GM12878 (cell line): ENCODE measurements around the gene PSMG3.

Source experiments
- CTCF ChIP-seq, 3 experiments: IDR thresholded peaks in 2 of 3; conservative IDR thresholded peaks in 1 of 3; 2 replicates each; pipeline ENCODE4 v1.5.1; 2011; ENCODE audit warnings: low read depth in 3 of 3, low read length in 3 of 3, mild to moderate bottlenecking in 3 of 3, control low read depth in 2 of 3, moderate library complexity in 2 of 3, inconsistent platforms in 1 of 3, mixed read lengths in 1 of 3; ENCODE audit not compliant: control insufficient read depth in 2 of 3, insufficient read depth in 1 of 3; ENCODE audit errors: extremely low read depth in 1 of 3
- MYC ChIP-seq: IDR thresholded peaks from 2 replicates; pipeline ENCODE4 v1.6.1; 2011; ENCODE audit warnings: mild to moderate bottlenecking, low read length, moderate library complexity, inconsistent platforms; ENCODE audit not compliant: insufficient read depth, insufficient replicate concordance, insufficient read length, severe bottlenecking
- PAX5 ChIP-seq: IDR thresholded peaks from 2 replicates; pipeline ENCODE4 v1.6.1; 2011; ENCODE audit warnings: low read depth, low read length, borderline replicate concordance
- POLR2A ChIP-seq: IDR thresholded peaks from 2 replicates; pipeline ENCODE4 v1.6.1; 2011; ENCODE audit warnings: low read depth, mild to moderate bottlenecking, low read length
- SMAD1 ChIP-seq: fragments of 450-650 bp; IDR thresholded peaks from 2 replicates; pipeline ENCODE4 v1.6.1; 2018; ENCODE audit warnings: mild to moderate bottlenecking, low read depth; ENCODE audit not compliant: partially characterized antibody
- SRF ChIP-seq, 2 experiments: IDR thresholded peaks; 2 replicates each; pipeline ENCODE4 v1.6.1; 2011; ENCODE audit warnings: low read depth in 2 of 2, low read length in 2 of 2, mild to moderate bottlenecking in 1 of 2, moderate library complexity in 1 of 2
- SUPT20H ChIP-seq: IDR thresholded peaks from 2 replicates; pipeline ENCODE4 v1.6.1; 2011; ENCODE audit warnings: low read depth, mild to moderate bottlenecking, low read length, moderate library complexity, borderline replicate concordance; ENCODE audit not compliant: control insufficient read depth
- USF2 ChIP-seq: IDR thresholded peaks from 2 replicates; pipeline ENCODE4 v1.6.1; 2011; ENCODE audit warnings: low read depth, low read length, improper control_type of control experiment, borderline replicate concordance
- YY1 ChIP-seq: IDR thresholded peaks from 2 replicates; pipeline ENCODE4 v1.6.1; 2011; ENCODE audit warnings: low read depth, mild to moderate bottlenecking, low read length
- ZZZ3 ChIP-seq: IDR thresholded peaks from 2 replicates; pipeline ENCODE4 v1.6.1; 2011; ENCODE audit warnings: low read depth; ENCODE audit not compliant: control insufficient read depth, insufficient read length

- TF ChIP-seq SMAD1: no peak
- TF ChIP-seq ZZZ3: no peak
- TF ChIP-seq MYC: no peak
- no peak for TF ChIP-seq YY1
- no peak for TF ChIP-seq USF2
- no peak for TF ChIP-seq POLR2A
- no peak for TF ChIP-seq CTCF (IDR thresholded peaks at IDR 0.05 in 2 of 3, conservative IDR thresholded peaks at IDR 0.05 in 1 of 3; ENCODE audit: control insufficient read depth in 2 of 3, extremely low read depth in 1 of 3, insufficient read depth in 1 of 3, low read depth in 3 of 3, low read length in 3 of 3)
- no peak for TF ChIP-seq SRF (IDR thresholded peaks at IDR 0.05; ENCODE audit: low read depth in 2 of 2, low read length in 2 of 2)
- no peak for TF ChIP-seq SUPT20H
- no peak for TF ChIP-seq PAX5
These were observed 22.0 kb upstream of the PSMG3 start for GRCh38 chr7:1591876-1592275.
